Stomach smooth muscle (tissue), 2 donors: ENCODE data around the gene AMZ1.
A peak's percentile ranks its signal among the peaks of the same experiment; 100 is the strongest.
"Not testable (repeated sequence)": the region's sequence is repeated elsewhere in the genome, so short reads cannot be mapped to it uniquely, and the experiment has no call there.

Source experiments
- H3K27ac ChIP-seq: one replicate; pipeline ENCODE4 v1.7.0; 2013; ENCODE audit warnings: mild to moderate bottlenecking, low read length, inconsistent platforms
- H3K27me3 ChIP-seq, 2 donors: one replicate each; pipeline ENCODE4 v1.7.0; 2013; ENCODE audit warnings: low read length in 2 of 2; ENCODE audit not compliant: insufficient read depth in 2 of 2, control insufficient read depth in 1 of 2
- H3K36me3 ChIP-seq, 2 donors: one replicate each; pipeline ENCODE4 v1.7.0; 2013; ENCODE audit warnings: low read length in 2 of 2; ENCODE audit not compliant: control insufficient read depth in 2 of 2, insufficient read depth in 2 of 2
- H3K4me1 ChIP-seq: one replicate; pipeline ENCODE4 v1.7.0; 2013; ENCODE audit warnings: low read length; ENCODE audit not compliant: control insufficient read depth, insufficient read depth
- H3K4me3 ChIP-seq, 2 donors: one replicate each; pipeline ENCODE4 v1.7.0; 2013; ENCODE audit warnings: low read length in 2 of 2
- H3K9ac ChIP-seq, 2 donors: one replicate each; pipeline ENCODE4 v1.7.0; 2013; ENCODE audit warnings: low read length in 2 of 2, mild to moderate bottlenecking in 1 of 2
- H3K9me3 ChIP-seq, 2 donors: one replicate each; pipeline ENCODE4 v1.7.0; 2013; ENCODE audit warnings: low read length in 2 of 2; ENCODE audit not compliant: control insufficient read depth in 2 of 2
- donor health status: healthy.
- donor health status: Pancreatic carcinoma.

AMZ1 gene

GRCh38 chr7:2729893-2730716 is 42.1 kb downstream of the AMZ1 start:
- Histone ChIP-seq H3K4me3 (peak overlapping the region; percentile 54 to 69), H3K36me3 (peaks cover 5 to 10% of the 10 kb centered on the region in 2 donors), H3K9ac (peak overlapping the region; percentile 75 to 82), H3K27me3 (no peaks in the 10 kb centered on the region), H3K9me3 (no peaks in the 10 kb centered on the region), H3K27ac (peak overlapping the region; percentile 87), H3K4me1 (peaks cover 33% of the 10 kb centered on the region)

GRCh38 chr7:2730846-2731770 is 43.1 kb downstream of the AMZ1 start:
- H3K9me3 ChIP-seq, result no peaks in the 10 kb centered on the region

GRCh38 chr7:2732388-2732787 is 44.4 kb downstream of the AMZ1 start:
- H3K36me3 ChIP-seq, result peaks cover 3 to 5% of the 10 kb centered on the region in 2 donors
- no peak overlapping the region for H3K27ac ChIP-seq
- H3K27me3 ChIP-seq, result no peaks in the 10 kb centered on the region
- no peak overlapping the region for H3K9ac ChIP-seq
- H3K9me3 ChIP-seq, result no peaks in the 10 kb centered on the region
- H3K4me1 ChIP-seq, result peaks cover 37% of the 10 kb centered on the region
- H3K4me3 ChIP-seq, result no peak overlapping the region

More at GRCh38 chr7:2730846-2731770, 43.1 kb downstream of the AMZ1 start:
- Histone ChIP-seq H3K9ac (no peak overlapping the region), H3K4me1 (peaks cover 37% of the 10 kb centered on the region), H3K27me3 (no peaks in the 10 kb centered on the region), H3K36me3 (peaks cover 3 to 7% of the 10 kb centered on the region in 2 donors), H3K27ac (peak overlapping the region; percentile 87), H3K4me3 (no peak overlapping the region)

GRCh38 chr7:2732959-2733584 is 45.1 kb downstream of the AMZ1 start:
- Histone ChIP-seq H3K4me1 (peaks cover 37% of the 10 kb centered on the region), H3K9me3 (no peaks in the 10 kb centered on the region), H3K36me3 (peaks cover 3 to 5% of the 10 kb centered on the region in 2 donors), H3K4me3 (no peak overlapping the region), H3K27ac (peak overlapping the region; percentile 60), H3K27me3 (no peaks in the 10 kb centered on the region), H3K9ac (no peak overlapping the region)

- Histone ChIP-seq H3K27me3 (no peaks in the 10 kb centered on the region), H3K27ac (no peak overlapping the region), H3K9me3 (no peaks in the 10 kb centered on the region), H3K4me3 (no peak overlapping the region), H3K4me1 (peaks cover 38% of the 10 kb centered on the region), H3K9ac (no peak overlapping the region), H3K36me3 (peaks cover 3 to 5% of the 10 kb centered on the region in 2 donors)
Measured at GRCh38 chr7:2734084-2734686, 46.2 kb downstream of the AMZ1 start.

GRCh38 chr7:2734751-2735571 is 47.0 kb downstream of the AMZ1 start:
- Histone ChIP-seq H3K27me3 (no peaks in the 10 kb centered on the region), H3K4me3 (peak overlapping the region in 1 of 2 donors; percentile 3), H3K9me3 (no peaks in the 10 kb centered on the region), H3K4me1 (peaks cover 30% of the 10 kb centered on the region), H3K27ac (no peak overlapping the region), H3K9ac (no peak overlapping the region), H3K36me3 (peaks cover 3 to 5% of the 10 kb centered on the region in 2 donors)

GRCh38 chr7:2735744-2736143 is 47.7 kb downstream of the AMZ1 start:
- Histone ChIP-seq H3K27me3 (no peaks in the 10 kb centered on the region), H3K27ac (no peak overlapping the region)

GRCh38 chr7:2736411-2736914 is 48.5 kb downstream of the AMZ1 start:
- Histone ChIP-seq H3K27me3 (no peaks in the 10 kb centered on the region), H3K27ac (no peak overlapping the region), H3K36me3 (no peaks in the 10 kb centered on the region), H3K4me3 (no peak overlapping the region), H3K9ac (no peak overlapping the region), H3K9me3 (no peaks in the 10 kb centered on the region), H3K4me1 (peaks cover 21% of the 10 kb centered on the region)

More at GRCh38 chr7:2735744-2736143, 47.7 kb downstream of the AMZ1 start:
- Histone ChIP-seq H3K9me3 (no peaks in the 10 kb centered on the region), H3K4me3 (no peak overlapping the region), H3K4me1 (peaks cover 22% of the 10 kb centered on the region), H3K36me3 (peaks cover 3 to 5% of the 10 kb centered on the region in 2 donors), H3K9ac (no peak overlapping the region)

- H3K27me3 ChIP-seq, H3K9ac ChIP-seq, H3K9me3 ChIP-seq, H3K4me3 ChIP-seq, H3K36me3 ChIP-seq, H3K27ac ChIP-seq: not testable (repeated sequence)
- H3K4me1 ChIP-seq, result peaks cover 21% of the 10 kb centered on the region
Measured at GRCh38 chr7:2737005-2737743, 49.2 kb downstream of the AMZ1 start.
